ENCODE measurements around the gene SKA3. TPM values are rescaled to one million over a fixed set of nuclear protein-coding genes. Genes with fewer than 3 reads are reported as not detected.
A peak's percentile ranks its signal among the peaks of the same experiment; 100 is the strongest.
"Not testable (repeated sequence)": the region's sequence is repeated elsewhere in the genome, so short reads cannot be mapped to it uniquely, and the experiment has no call there.

Gene SKA3
- total RNA-seq, 1 donor from 2014 or later, result 7.9 TPM

GRCh38 chr13:21142766-21143165 lies 33.6 kb downstream of the SKA3 start:
- peaks cover 20% of the 10 kb centered on the region for H3K4me1 Mint-ChIP-seq (ENCODE audit: unreplicated experiment)
- no peak for DNase-seq (ENCODE audit: low spot score)
- H3K27me3 Mint-ChIP-seq (ENCODE audit: unreplicated experiment), result peaks cover 4% of the 10 kb centered on the region
- no peak for TF ChIP-seq CTCF (IDR thresholded peaks at IDR 0.05; ENCODE audit: unreplicated experiment)
- peak overlapping the region; percentile 71 for H3K27ac Mint-ChIP-seq (ENCODE audit: unreplicated experiment)
- H3K9me3 Mint-ChIP-seq (ENCODE audit: unreplicated experiment), result no peaks in the 10 kb centered on the region
- H3K4me3 Mint-ChIP-seq (ENCODE audit: unreplicated experiment), result peak overlapping the region; percentile 75
- H3K36me3 Mint-ChIP-seq (ENCODE audit: low read depth, unreplicated experiment), result peaks cover 25% of the 10 kb centered on the region

GRCh38 chr13:21139374-21139773 lies 37.0 kb downstream of the SKA3 start:
- peak overlapping the region; percentile 100 for H3K4me3 Mint-ChIP-seq (ENCODE audit: unreplicated experiment)
- peaks cover 4% of the 10 kb centered on the region for H3K27me3 Mint-ChIP-seq (ENCODE audit: unreplicated experiment)
- H3K27ac Mint-ChIP-seq (ENCODE audit: unreplicated experiment), result peak overlapping the region; percentile 97
- no peaks in the 10 kb centered on the region for H3K9me3 Mint-ChIP-seq (ENCODE audit: unreplicated experiment)
- H3K4me1 Mint-ChIP-seq (ENCODE audit: unreplicated experiment), result peaks cover 18% of the 10 kb centered on the region
- no peak for TF ChIP-seq CTCF (IDR thresholded peaks at IDR 0.05; ENCODE audit: unreplicated experiment)
- peaks cover 17% of the 10 kb centered on the region for H3K36me3 Mint-ChIP-seq (ENCODE audit: low read depth, unreplicated experiment)
- no peak for DNase-seq (ENCODE audit: low spot score)

- TF ChIP-seq CTCF (IDR thresholded peaks at IDR 0.05; ENCODE audit: unreplicated experiment), result no peak
- DNase-seq (ENCODE audit: low spot score), result no peak
- Mint-ChIP-seq H3K36me3 (ENCODE audit: low read depth, unreplicated experiment) (peaks cover 14% of the 10 kb centered on the region), H3K27ac (ENCODE audit: unreplicated experiment) (no peak overlapping the region), H3K27me3 (ENCODE audit: unreplicated experiment) (peaks cover 4% of the 10 kb centered on the region), H3K9me3 (ENCODE audit: unreplicated experiment) (no peaks in the 10 kb centered on the region), H3K4me1 (ENCODE audit: unreplicated experiment) (peaks cover 18% of the 10 kb centered on the region), H3K4me3 (ENCODE audit: unreplicated experiment) (no peak overlapping the region)
Observed at GRCh38 chr13:21138561-21138960, 37.8 kb downstream of the SKA3 start.

- Mint-ChIP-seq H3K4me3 (ENCODE audit: unreplicated experiment) (no peak overlapping the region), H3K4me1 (ENCODE audit: unreplicated experiment) (peaks cover 14% of the 10 kb centered on the region), H3K36me3 (ENCODE audit: low read depth, unreplicated experiment) (peaks cover 9% of the 10 kb centered on the region), H3K27me3 (ENCODE audit: unreplicated experiment) (peaks cover under 1% of the 10 kb centered on the region), H3K9me3 (ENCODE audit: unreplicated experiment) (no peaks in the 10 kb centered on the region), H3K27ac (ENCODE audit: unreplicated experiment) (no peak overlapping the region)
- no peak for DNase-seq (ENCODE audit: low spot score)
- TF ChIP-seq CTCF (IDR thresholded peaks at IDR 0.05; ENCODE audit: unreplicated experiment), result no peak
Observed at GRCh38 chr13:21137696-21138095, 38.7 kb downstream of the SKA3 start.

GRCh38 chr13:21135833-21136232 lies 40.5 kb downstream of the SKA3 start:
- not testable (repeated sequence) for H3K27me3 Mint-ChIP-seq (ENCODE audit: unreplicated experiment)

GRCh38 chr13:21134475-21134874 lies 41.9 kb downstream of the SKA3 start:
- H3K36me3 Mint-ChIP-seq (ENCODE audit: low read depth, unreplicated experiment), result no peaks in the 10 kb centered on the region
- no peaks in the 10 kb centered on the region for H3K9me3 Mint-ChIP-seq (ENCODE audit: unreplicated experiment)
- no peak for DNase-seq (ENCODE audit: low spot score)
- H3K27ac Mint-ChIP-seq (ENCODE audit: unreplicated experiment), result no peak overlapping the region
- no peak overlapping the region for H3K4me3 Mint-ChIP-seq (ENCODE audit: unreplicated experiment)
- no peak for TF ChIP-seq CTCF (IDR thresholded peaks at IDR 0.05; ENCODE audit: unreplicated experiment)
- H3K4me1 Mint-ChIP-seq (ENCODE audit: unreplicated experiment), result no peaks in the 10 kb centered on the region
- H3K27me3 Mint-ChIP-seq (ENCODE audit: unreplicated experiment), result no peaks in the 10 kb centered on the region

More at GRCh38 chr13:21135833-21136232, 40.5 kb downstream of the SKA3 start:
- not testable (repeated sequence) for DNase-seq (ENCODE audit: low spot score); H3K4me3 Mint-ChIP-seq (ENCODE audit: unreplicated experiment); H3K36me3 Mint-ChIP-seq (ENCODE audit: low read depth, unreplicated experiment); H3K27ac Mint-ChIP-seq (ENCODE audit: unreplicated experiment); H3K9me3 Mint-ChIP-seq (ENCODE audit: unreplicated experiment)
- peaks cover 10% of the 10 kb centered on the region for H3K4me1 Mint-ChIP-seq (ENCODE audit: unreplicated experiment)
